HG03354 (cell line): Measurements from ENCODE around the gene ARL13B.
"Not testable (repeated sequence)": the region's sequence is repeated elsewhere in the genome, so short reads cannot be mapped to it uniquely, and the experiment has no call there.

ENCODE experiments used
- ATAC-seq: cut with Tn5 transposase; IDR thresholded peaks from one replicate; pipeline ENCODE4 v1.9.1; 2021; ENCODE audit warnings: mild to moderate bottlenecking; ENCODE audit not compliant: unreplicated experiment, poor library complexity, severe bottlenecking

Gene ARL13B

DNA sequence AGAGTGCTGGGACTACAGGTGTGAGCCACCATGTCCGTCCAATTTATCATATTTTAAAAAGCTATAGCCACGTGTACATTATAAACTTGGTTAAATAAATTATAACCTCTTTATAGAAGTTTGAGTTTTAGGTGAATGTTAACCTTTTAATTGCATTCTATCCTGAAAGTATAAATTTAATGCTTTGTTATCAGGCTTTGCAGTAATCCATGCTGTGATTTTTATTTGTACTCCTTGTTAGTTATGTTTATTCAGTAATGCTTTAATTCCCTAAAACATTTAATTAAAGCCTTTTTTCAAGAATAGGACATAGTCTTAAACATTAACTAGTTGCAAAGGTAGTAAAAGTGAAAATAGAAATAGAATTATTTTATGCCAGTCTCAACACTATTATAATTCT, 11.7 kb downstream of the ARL13B start:
- ATAC-seq = no peak

DNA sequence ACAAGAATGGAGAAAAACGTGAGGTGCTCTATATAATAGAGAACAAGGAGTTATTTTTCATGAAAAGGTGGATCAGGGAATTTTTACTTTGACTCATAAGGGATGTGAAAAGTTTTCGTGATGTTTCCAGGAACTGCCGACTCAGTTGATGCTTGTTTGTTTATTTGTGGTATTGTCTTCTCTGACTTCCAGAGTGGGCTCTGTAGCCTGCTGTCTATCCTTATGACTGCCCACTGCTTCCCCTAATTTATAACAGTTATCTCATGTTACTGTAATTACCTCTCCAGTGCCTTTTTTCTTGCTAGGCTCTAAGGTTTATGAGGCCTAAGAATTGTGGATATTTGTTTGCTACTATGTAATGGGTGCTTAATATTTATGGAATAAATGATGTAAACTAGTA, 12.3 kb downstream of the ARL13B start:
- no peak for ATAC-seq

DNA sequence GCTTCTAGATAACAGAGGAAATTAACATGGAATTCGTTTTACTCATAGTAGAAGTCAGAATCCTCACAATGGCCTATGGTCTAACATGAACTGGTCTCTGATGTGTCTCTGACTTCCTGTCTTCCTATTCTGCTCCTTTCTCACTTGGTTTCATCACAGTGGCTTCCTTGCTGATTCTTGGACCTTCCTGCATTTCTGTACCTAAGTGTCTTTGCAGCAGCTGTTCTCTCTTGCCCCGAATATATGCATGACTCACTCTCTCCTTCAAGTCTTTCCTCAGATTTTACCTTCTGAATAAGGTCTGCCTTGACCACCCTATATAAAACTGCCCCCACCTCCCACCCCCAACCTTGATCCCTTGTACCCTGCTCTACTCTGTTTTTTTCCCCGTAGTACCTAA, 14.1 kb downstream of the ARL13B start:
- no peak for ATAC-seq

DNA sequence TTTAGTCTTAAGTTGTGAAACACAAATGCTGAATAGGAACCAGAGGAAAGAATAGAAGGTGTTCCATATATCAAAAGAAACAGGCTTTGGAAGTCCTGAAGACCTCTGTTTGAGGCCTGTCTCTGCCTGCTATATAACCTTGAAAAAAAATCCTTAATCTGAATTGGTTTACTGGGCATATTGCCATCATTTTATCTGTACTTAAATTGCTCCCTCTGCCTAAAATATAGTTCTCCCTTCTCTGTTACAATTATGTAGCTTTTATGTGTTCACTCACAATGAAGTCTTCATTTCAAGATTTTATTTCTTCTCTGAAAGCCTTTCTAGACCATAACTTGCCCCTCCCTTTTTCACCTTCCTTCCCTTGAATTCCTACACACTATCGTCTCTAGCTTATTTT, 21.2 kb downstream of the ARL13B start:
- ATAC-seq = no peak

DNA sequence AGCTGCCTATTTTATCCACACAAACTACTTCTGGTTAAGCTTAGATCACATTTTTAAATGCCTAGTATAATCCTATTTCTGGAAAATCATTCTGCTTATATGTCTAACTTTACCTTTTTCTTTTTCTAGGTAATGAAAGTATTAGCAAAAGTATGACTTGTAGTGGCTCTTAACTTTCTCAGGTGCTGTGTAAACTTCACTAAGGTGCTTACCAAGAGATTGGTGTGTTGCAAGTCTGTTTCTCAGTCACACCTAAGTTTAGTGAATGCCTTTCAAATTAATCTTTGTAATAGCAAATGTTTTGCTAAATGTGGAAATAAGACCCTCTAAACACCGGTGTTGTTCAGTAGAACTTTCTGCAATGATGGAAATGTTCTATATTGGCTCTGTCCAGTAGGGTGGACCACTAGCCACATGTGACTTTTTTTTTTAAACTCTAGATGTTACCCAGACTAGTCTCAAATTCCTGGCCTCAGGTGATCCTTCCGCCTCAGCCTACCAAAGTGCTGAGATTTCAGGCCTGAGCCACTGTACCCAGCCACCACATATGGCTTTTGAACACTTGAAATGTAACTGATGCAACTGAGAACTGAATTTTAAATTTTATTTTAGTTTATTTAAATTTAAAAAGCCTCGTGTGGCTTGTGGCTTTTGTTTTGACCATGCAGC, 22.0 kb downstream of the ARL13B start:
- ATAC-seq = no peak

DNA sequence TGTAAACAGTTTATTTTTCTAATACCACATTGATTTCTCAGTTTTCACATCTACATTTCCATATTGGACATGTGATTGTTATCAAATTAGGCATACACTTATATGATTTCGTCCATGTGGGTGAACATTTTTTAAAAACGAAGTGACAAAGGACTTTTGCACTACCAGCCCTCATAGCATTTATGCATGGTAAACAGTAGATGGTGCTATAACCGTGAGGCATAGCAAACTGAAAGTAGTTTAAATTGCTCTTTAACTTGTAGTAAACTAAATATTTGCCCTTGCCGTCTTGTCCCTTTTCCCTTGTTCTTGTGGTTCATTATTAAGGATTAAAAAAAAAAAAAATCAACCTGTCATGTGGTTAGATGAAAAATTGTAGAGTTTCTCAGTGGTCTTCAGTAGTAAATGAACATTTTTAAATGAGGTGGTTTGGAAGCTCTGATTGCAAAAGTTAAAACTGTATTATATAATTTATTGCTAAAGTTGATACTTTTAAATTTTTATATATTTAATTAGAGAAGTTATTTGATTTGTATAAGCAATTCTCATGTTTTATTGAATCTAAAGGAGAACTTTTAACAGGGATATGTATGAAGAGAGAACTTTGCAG, 24.5 kb downstream of the ARL13B start:
- peak; percentile 93 for ATAC-seq

DNA sequence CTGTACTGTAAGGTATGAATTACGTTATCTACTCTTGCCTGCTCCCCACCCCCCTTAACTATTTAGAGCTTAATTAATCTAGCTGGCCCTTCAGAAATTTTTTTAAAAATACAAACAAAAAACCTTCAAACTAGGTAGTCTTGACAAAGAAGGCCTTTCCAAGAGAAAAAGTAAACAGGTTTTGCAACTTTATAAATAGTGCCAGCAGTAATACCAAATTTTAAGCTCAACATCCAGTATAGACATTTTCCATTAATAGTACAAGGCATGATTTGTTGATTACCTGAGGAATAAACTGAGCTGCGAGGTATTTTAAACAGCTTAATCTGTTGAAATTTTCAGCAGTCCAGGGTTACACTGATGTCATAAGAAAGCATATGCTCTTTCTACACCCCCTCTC, 28.3 kb downstream of the ARL13B start:
- ATAC-seq = no peak

DNA sequence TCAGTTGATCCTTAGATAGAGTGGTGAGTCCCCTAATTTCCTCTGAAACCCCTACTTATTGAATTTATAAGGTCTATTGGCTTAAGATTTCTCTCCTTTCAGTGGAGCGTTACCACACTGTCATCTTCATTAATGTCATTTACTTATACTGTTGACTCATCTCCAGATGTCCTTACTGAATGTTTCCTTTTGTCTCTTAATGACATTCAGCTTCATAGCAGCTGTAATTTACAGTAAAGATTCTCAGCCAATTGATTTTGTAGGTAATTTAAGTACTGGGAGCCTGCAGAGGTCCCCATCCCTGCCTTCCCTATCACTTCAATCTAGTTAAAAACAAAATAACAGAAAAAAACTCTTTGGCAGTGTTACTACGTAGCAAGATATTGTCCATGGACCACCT, 29.7 kb downstream of the ARL13B start:
- no peak for ATAC-seq

DNA sequence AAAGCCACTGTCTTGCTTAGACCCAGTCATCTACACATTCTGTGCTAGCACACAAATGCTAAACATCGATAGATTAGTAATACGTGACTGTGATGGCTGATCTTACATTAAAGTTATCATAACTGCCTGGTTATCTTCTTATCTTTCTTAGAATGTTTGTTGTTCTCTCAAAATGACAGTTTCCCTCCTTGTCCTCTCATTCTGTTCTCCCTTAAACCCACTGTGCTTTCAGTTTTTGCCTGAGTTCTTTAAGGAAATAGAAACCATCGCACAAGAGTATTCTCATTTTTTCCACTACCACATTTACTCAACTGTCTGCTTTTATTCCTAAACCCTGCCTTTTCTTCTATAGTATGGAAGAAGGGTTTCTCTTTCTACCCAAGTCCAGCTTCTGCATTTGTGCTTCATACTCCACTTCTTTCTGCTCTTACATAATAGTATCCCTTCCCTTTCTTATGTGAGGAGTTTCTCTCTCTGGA, 31.3 kb downstream of the ARL13B start:
- no peak for ATAC-seq

DNA sequence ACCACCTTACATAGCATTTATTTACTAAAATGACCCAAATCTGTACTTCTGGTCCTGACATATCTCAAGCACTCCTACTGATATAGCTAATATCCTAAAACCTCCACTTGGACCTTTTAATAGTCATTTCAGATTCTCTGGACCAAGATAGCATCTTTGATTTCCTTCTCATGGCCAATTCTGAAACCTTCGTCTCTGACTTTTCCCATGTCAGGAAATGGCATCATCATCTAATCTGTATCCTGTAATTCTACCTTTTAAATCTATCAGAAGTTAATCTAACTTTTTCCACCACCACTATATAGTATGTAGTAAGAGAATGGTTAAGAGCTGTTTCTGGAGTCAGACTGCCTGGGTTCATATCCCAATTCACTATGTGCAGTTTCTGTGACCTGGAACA, 32.2 kb downstream of the ARL13B start:
- ATAC-seq = no peak

DNA sequence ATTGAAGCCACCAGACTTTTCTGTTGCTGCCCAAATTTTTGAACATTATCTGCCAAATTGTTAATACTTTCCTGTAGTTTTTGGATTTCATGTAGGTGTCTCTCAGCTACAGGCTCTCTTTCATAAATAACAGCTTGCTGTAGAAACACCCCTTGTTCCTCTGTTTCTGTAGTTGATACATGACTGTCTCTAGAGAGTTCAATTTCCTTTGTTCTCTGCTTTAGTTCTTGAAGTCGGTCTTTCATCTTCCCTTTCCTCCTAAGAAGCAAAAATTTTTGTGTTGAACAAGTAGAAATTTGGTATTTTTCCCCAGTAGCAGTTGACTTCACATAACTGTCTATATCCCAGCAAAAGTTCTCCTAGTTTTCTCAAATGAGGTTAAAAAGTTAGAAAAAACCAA, 35.1 kb downstream of the ARL13B start:
- ATAC-seq = no peak

DNA sequence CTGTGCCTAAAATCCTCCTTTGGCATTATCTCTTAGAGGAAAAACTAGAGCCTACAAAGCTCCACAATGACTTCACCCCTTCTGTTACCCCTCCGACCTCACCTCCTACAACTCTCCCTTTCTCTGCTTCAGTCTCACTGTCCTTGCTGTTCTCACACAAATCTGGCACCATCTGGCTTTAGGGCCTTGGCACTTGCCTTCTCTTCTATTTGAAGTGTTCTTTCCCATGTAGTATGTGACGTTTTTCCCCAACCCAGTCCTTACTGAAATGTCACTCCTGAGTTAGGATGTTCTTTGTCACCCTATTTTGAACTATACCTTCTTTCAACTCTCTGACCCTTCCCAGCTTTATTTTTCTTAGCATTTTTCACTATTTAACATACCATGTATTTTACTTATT, 39.7 kb downstream of the ARL13B start:
- ATAC-seq = no peak

DNA sequence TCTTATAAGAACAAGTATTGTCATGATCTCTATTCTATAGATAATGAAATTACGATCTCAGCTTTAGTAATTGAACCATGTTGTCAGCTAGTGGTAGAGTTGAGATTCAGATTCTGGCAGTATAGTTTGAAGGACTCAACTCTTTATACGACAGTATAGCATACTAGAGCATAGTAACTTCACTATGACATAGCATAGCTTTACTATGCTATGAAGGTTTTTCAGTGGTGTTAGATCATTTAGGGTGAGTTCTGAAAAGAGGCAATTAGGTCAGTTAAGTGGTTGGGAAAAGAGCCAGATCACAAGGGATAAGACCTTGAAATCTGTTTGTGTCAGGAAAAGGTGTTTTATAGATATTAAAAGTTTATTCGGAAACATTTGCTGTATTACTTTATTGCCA, 40.3 kb downstream of the ARL13B start:
- no peak for ATAC-seq

DNA sequence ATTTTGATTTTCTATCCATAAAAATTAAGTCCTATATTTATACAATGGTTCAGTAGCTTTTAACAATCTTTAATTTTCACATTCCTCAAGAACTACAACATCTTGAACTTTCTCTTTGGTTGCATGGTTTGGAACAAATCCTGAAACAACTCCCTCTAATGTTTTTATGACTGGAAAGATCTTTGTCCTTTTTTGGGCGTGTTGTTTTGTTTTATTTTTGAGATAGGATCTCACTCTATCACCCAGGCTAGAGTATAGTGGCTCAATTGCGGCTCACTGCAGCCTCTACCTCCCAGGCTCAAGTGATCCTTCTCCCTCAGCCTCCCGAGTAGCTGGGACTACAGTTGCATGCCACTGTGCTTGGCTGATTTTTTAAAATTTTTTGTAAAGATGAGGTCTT, 44.4 kb downstream of the ARL13B start:
- ATAC-seq = no peak

DNA sequence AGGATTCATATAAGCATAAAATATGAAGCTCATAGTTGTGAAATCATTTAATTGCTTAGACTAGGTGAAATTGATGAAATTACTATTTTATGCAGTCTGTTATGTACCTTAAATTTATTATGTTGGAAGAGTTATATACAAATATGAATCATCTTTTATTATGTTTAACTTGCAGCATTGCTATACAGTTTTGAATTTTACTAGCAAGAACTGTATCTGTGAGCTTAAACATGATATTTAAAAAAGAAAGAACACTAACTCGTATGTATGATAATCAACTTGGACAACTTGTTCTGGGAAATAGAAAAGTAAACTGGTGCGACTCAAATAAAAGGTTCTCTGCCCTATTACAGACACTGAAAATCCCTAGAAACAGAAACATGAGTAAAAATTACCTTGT, 46.7 kb downstream of the ARL13B start:
- ATAC-seq = no peak

DNA sequence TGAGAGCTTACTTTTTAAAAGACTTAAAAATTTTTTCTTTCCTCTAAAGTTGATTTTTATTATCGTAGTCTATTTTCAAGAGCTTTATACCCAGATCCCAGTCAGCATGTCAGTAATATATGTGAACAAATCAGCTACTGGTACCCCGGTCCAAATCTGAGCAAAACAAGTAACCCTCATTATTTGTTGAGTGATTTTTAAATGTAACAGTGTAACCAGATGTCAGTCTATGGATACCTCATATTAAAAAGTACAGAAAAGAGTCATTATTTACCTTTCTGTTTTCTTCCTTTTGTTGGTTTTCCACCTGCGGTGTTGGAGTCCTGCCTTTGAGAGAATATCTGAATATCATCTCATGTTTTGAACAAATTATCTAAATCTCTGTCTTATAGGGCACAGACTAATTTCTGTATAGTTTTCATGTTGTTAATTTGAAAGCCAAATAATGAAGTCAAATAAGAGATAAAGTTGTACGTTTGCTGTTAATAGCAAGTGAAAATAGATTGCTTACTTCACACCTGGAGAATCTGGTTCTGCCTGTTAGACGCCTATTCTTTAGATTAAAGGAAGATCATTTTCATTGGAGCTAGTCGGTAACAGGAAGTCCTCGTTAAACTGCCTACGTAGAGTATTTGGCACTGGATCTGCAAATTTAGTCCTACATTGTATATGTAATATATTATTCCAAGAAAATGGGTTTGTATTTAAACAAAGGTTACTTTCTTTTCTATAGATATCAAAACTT, 48.3 kb downstream of the ARL13B start, which contains the start of gene STX19:
Gene STX19, minus strand, starts transcription at position 505 of the 745 bp plus-strand sequence. CDS start 13,328 bp downstream, outside the sequence.
- no peak for ATAC-seq

DNA sequence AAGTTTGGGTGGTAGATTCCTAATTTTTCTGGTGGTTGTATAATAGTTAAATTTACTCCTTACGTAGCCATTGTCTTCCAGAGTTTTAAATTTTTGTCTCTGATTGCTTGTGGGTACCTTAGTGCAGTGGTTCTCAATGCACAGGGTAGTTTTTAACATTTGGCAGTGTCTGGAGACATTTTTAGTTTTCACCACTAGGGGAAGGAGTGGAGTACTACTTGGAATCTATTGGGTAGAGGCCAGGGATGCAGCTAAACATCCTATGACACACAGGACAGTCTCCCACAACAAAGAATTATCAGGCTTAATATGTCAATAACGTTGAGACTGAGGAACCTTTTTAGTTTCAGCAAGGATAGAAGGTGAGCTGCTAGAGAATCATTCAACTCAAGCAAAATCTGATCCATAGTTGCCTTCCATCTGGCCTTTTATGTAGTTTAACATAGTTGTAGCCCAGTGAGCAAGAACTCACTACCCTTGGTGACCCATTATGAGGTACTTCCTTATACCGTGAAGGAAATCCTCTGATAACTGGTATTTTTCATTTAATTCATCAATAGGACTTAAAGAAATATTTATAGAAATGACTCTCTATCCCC, 57.1 kb downstream of the ARL13B start:
- ATAC-seq = no peak

DNA sequence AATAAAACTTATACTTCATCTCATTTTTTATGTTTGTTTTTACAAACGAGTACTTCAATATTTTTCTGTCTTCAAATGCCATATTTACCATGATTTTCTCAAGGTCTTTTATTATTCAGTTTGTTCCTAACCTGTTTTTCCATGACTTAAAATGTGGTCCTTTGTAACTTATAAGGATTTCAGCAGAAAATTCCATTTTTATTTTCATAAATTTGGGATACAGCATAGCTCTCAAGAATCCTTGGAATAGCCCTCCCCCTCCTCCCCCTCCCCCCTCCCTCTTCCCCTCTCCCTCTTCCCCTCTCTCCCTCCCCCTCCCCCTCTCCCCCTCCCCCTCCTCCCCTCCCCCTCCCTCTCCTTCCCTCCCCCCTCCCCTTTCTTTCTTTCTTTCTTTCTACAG, 63.3 kb downstream of the ARL13B start:
- ATAC-seq = no peak

DNA sequence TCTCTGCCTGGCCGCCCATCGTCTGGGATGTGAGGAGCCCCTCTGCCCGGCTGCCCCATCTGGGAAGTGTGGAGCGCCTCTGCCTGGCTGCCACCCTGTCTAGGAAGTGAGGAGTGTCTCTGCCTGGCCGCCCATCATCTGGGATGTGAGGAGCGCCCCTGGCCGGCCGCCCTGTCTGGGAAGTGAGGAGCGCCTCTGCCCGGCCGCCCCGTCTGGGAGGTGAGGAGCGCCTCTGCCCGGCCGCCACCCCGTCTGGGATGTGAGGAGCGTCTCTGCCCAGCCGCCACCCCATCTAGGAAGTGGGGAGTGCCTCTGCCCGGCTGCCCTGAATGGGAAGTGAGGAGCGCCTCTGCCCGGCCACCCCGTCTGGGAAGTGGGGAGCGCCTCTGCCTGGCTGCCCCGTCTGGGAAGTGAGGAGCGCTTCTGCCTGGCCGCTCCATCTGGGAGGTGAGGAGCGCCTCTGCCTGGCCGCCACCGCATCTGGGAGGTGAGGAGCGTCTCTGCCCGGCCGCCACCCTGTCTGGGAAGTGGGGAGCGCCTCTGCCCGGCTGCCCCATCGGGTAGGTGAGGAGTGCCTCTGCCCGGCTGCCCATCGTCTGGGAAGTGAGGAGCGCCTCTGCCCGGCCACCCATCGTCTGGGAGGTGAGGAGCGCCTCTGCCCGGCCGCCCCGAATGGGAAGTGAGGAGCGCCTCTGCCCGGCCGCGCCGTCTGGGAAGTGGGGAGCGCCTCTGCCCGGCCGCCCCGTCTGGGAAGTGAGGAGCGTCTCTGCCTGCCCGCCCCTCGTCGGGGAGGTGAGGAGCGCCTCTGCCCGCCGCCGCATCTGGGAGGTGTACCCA, 64.4 kb downstream of the ARL13B start:
- not testable (repeated sequence) for ATAC-seq

DNA sequence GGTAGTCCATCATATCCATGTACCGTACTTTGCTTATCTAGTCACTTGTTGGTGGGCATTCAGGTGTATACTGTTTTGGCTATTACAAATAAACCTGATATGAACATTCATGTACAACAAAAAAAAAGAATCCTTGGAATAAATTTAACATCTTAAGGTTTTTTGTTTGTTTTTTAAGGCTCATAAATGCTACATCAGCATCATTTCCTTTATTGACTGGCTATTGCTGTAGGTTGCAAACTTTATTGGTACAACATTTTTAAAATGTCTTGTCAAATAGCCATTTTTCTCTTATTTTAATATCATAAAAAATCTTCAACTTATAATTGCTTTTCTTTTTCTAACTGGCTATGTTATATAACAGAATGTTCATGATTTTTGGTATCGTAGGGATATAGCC, 66.6 kb downstream of the ARL13B start:
- no peak for ATAC-seq
